MCF 10A (cell line): Measurements from ENCODE around the gene NPHP4. TPM values are rescaled to one million over a fixed set of nuclear protein-coding genes. Genes with fewer than 3 reads are reported as not detected.

Experiments
- BruUV-seq: library from RNA; stranded (reverse); fragments of 400-500 nt; replicated peaks from 2 replicates; lab custom pipeline; 2021; lab: Mats Ljungman, UMichigan
- CTCF ChIA-PET: fragments of 300-600 bp; sonication (Branson Sonifier 250); formaldehyde crosslinking; extraction: SDS; loops from one replicate; lab custom pipeline; 2021; ENCODE audit warnings: antibody characterized with exemption, inconsistent platforms; lab: Yijun Ruan, JAX
- POLR2A ChIA-PET: fragments of 300-600, 350-650 bp; sonication (Branson Sonifier 250); formaldehyde crosslinking; extraction: SDS; loops from one replicate; lab custom pipeline; 2020; ENCODE audit warnings: antibody characterized with exemption, inconsistent platforms; lab: Yijun Ruan, JAX
- DNase-seq: peaks from one replicate; pipeline ENCODE4 v3.0.0-alpha.2; 2018; ENCODE audit not compliant: unreplicated experiment
- H3K27ac Mint-ChIP-seq: one replicate; pipeline ENCODE4 v1.8.0; 2022; ENCODE audit warnings: mild to moderate bottlenecking, low read depth, mixed read lengths; ENCODE audit not compliant: unreplicated experiment
- H3K27me3 Mint-ChIP-seq: one replicate; pipeline ENCODE4 v1.8.0; 2022; ENCODE audit warnings: mixed read lengths; ENCODE audit not compliant: insufficient read depth, unreplicated experiment
- H3K36me3 Mint-ChIP-seq: one replicate; pipeline ENCODE4 v1.8.0; 2022; ENCODE audit warnings: mild to moderate bottlenecking, moderate library complexity, mixed read lengths; ENCODE audit not compliant: insufficient read depth, unreplicated experiment
- H3K4me1 Mint-ChIP-seq: one replicate; pipeline ENCODE4 v1.8.0; 2022; ENCODE audit warnings: mixed read lengths; ENCODE audit not compliant: insufficient read depth, unreplicated experiment
- H3K4me3 Mint-ChIP-seq: one replicate; pipeline ENCODE4 v1.8.0; 2022; ENCODE audit warnings: mild to moderate bottlenecking, moderate library complexity, mixed read lengths; ENCODE audit not compliant: unreplicated experiment
- H3K9me3 Mint-ChIP-seq: one replicate; pipeline ENCODE4 v1.8.0; 2022; ENCODE audit warnings: mixed read lengths; ENCODE audit not compliant: unreplicated experiment
- CTCF ChIP-seq: fragments of 200-600 bp; IDR thresholded peaks from one replicate; pipeline ENCODE4 v1.8.0; 2022; ENCODE audit warnings: antibody characterized with exemption, mild to moderate bottlenecking; ENCODE audit not compliant: unreplicated experiment
- intact Hi-C: fragments of 100-400 bp; cut with micrococcal nuclease; formaldehyde crosslinking; loops from 2 replicates; pipeline ENCODE4 v1.14.1; 2022
- total RNA-seq: library from RNA; stranded (reverse); gene quantifications from 2 replicates; pipeline ENCODE4 v1.2.3, GENCODE V29; 2022

Gene NPHP4
- total RNA-seq, 1 experiment from 2014 or later, result 14.4 TPM

- H3K27me3 Mint-ChIP-seq, result no peaks in the 10 kb centered on the region
- intact Hi-C loops, result no loop called here
- H3K4me3 Mint-ChIP-seq, result no peak overlapping the region
- H3K9me3 Mint-ChIP-seq, result no peaks in the 10 kb centered on the region
- POLR2A ChIA-PET, result no interaction called here
- TF ChIP-seq CTCF, result no peak
- no peaks in the 10 kb centered on the region for H3K4me1 Mint-ChIP-seq
- no TSS peak for BruUV-seq
- peaks cover 57% of the 10 kb centered on the region for H3K36me3 Mint-ChIP-seq
- H3K27ac Mint-ChIP-seq, result no peak overlapping the region
- CTCF ChIA-PET, result no interaction called here
- DNase-seq, result no peak
Observed at GRCh38 chr1:5950201-5950895, 41.9 kb downstream of the NPHP4 start.

- Mint-ChIP-seq H3K4me1 (no peaks in the 10 kb centered on the region), H3K36me3 (peaks cover 60% of the 10 kb centered on the region), H3K4me3 (no peak overlapping the region), H3K27ac (no peak overlapping the region), H3K27me3 (no peaks in the 10 kb centered on the region), H3K9me3 (no peaks in the 10 kb centered on the region)
- CTCF ChIA-PET, result no interaction called here
- no peak for TF ChIP-seq CTCF
- no TSS peak for BruUV-seq
- DNase-seq, result no peak
- POLR2A ChIA-PET, result no interaction called here
- intact Hi-C loops, result no loop called here
Observed at GRCh38 chr1:5949761-5950100, 42.5 kb downstream of the NPHP4 start.

GRCh38 chr1:5949085-5949760 is 43.0 kb downstream of the NPHP4 start:
- intact Hi-C loops, result no loop called here
- ChIA-PET CTCF (no interaction called here), POLR2A (no interaction called here)
- Mint-ChIP-seq H3K4me3 (no peak overlapping the region), H3K36me3 (peaks cover 59% of the 10 kb centered on the region), H3K9me3 (no peaks in the 10 kb centered on the region), H3K4me1 (no peaks in the 10 kb centered on the region), H3K27me3 (no peaks in the 10 kb centered on the region), H3K27ac (no peak overlapping the region)
- no peak for TF ChIP-seq CTCF
- BruUV-seq, result no TSS peak
- no peak for DNase-seq

- BruUV-seq, result no TSS peak
- CTCF ChIA-PET, result interaction anchor here (0.6 kb wide), 1 partner anchor 237 kb away, joined by 3 read pairs; no protein-coding TSS in a partner anchor
- peaks cover 61% of the 10 kb centered on the region for H3K36me3 Mint-ChIP-seq
- no peak for DNase-seq
- no peak overlapping the region for H3K4me3 Mint-ChIP-seq
- no peaks in the 10 kb centered on the region for H3K27me3 Mint-ChIP-seq
- intact Hi-C loops, result no loop called here
- POLR2A ChIA-PET, result no interaction called here
- no peak overlapping the region for H3K27ac Mint-ChIP-seq
- H3K9me3 Mint-ChIP-seq, result no peaks in the 10 kb centered on the region
- TF ChIP-seq CTCF, result no peak
- no peaks in the 10 kb centered on the region for H3K4me1 Mint-ChIP-seq
Observed at GRCh38 chr1:5948681-5949005, 43.6 kb downstream of the NPHP4 start.
